ENCODE data around the gene CST3.

CST3 gene

DNA sequence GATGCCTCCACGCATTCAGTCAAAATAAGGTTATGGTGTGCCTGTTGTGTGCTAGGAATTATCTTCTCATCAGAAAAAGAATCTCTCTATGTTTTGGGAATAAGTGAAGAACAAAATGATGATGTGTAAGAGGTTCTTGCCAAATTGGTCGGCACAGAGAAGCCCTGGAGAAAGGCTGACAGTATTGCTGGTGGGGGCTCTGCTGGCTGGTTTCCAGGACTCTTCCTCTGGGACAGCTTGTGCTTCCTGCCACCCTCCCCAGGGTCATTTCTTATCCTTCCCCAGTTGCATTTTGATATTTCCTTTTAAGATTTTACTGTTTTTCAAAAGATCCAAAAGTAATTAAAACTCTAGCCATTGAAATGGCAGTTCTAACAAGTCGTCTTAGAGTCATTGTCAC, 28.9 kb upstream of the CST3 start:
- no peaks in the 10 kb centered on the region for H3K9me3 ChIP-seq (ENCODE audit: control insufficient read depth, insufficient read depth, low read depth, low read length)

More for the DNA sequence above, 28.9 kb upstream of the CST3 start:
- Histone ChIP-seq H3K27ac (ENCODE audit: extremely low read depth, low read depth, low read length) (no peak overlapping the region), H3K4me3 (ENCODE audit: low read depth, low read length) (no peak overlapping the region), H3K36me3 (ENCODE audit: control insufficient read depth in 2 of 2, insufficient read depth in 1 of 2, low read length in 2 of 2) (no peaks in the 10 kb centered on the region), H3K4me1 (ENCODE audit: control insufficient read depth, insufficient read depth, low read length) (no peaks in the 10 kb centered on the region)
- TF ChIP-seq, protein P1, sequence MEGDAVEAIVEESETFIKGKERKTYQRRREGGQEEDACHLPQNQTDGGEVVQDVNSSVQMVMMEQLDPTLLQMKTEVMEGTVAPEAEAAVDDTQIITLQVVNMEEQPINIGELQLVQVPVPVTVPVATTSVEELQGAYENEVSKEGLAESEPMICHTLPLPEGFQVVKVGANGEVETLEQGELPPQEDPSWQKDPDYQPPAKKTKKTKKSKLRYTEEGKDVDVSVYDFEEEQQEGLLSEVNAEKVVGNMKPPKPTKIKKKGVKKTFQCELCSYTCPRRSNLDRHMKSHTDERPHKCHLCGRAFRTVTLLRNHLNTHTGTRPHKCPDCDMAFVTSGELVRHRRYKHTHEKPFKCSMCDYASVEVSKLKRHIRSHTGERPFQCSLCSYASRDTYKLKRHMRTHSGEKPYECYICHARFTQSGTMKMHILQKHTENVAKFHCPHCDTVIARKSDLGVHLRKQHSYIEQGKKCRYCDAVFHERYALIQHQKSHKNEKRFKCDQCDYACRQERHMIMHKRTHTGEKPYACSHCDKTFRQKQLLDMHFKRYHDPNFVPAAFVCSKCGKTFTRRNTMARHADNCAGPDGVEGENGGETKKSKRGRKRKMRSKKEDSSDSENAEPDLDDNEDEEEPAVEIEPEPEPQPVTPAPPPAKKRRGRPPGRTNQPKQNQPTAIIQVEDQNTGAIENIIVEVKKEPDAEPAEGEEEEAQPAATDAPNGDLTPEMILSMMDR (tag by site-specific recombination; IDR thresholded peaks at IDR 0.05), result no peak
- TF ChIP-seq GLIS1 (tag by site-specific recombination; IDR thresholded peaks at IDR 0.05) (no peak), KLF7 (tag by site-specific recombination; IDR thresholded peaks at IDR 0.05; ENCODE audit: borderline replicate concordance) (no peak), ZNF423 (tag by site-specific recombination; IDR thresholded peaks at IDR 0.05) (no peak), ZNF555 (tag by site-specific recombination; conservative IDR thresholded peaks at IDR 0.05) (no peak), ZNF138 (tag by site-specific recombination; IDR thresholded peaks at IDR 0.05; ENCODE audit: borderline replicate concordance) (no peak), SP2 (tag by site-specific recombination; IDR thresholded peaks at IDR 0.05) (no peak), ZNF148 (tag by site-specific recombination; IDR thresholded peaks at IDR 0.05; ENCODE audit: borderline replicate concordance) (no peak), ZSCAN30 (tag by site-specific recombination; IDR thresholded peaks at IDR 0.05) (no peak), ZNF664 (tag by site-specific recombination; IDR thresholded peaks at IDR 0.05) (no peak), ZNF670 (tag by site-specific recombination; IDR thresholded peaks at IDR 0.05; ENCODE audit: low read depth) (no peak), ZBTB44 (tag by site-specific recombination; IDR thresholded peaks at IDR 0.05) (no peak), ZNF114 (tag by site-specific recombination; IDR thresholded peaks at IDR 0.05) (no peak), ZNF830 (tag by site-specific recombination; IDR thresholded peaks at IDR 0.05; ENCODE audit: low read depth) (no peak), ZBTB1 (tag by site-specific recombination; IDR thresholded peaks at IDR 0.05) (no peak)
- TF ChIP-seq, protein P2, sequence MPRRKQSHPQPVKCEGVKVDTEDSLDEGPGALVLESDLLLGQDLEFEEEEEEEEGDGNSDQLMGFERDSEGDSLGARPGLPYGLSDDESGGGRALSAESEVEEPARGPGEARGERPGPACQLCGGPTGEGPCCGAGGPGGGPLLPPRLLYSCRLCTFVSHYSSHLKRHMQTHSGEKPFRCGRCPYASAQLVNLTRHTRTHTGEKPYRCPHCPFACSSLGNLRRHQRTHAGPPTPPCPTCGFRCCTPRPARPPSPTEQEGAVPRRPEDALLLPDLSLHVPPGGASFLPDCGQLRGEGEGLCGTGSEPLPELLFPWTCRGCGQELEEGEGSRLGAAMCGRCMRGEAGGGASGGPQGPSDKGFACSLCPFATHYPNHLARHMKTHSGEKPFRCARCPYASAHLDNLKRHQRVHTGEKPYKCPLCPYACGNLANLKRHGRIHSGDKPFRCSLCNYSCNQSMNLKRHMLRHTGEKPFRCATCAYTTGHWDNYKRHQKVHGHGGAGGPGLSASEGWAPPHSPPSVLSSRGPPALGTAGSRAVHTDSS (tag by site-specific recombination; IDR thresholded peaks at IDR 0.05), result no peak
- TF ChIP-seq, protein P3, sequence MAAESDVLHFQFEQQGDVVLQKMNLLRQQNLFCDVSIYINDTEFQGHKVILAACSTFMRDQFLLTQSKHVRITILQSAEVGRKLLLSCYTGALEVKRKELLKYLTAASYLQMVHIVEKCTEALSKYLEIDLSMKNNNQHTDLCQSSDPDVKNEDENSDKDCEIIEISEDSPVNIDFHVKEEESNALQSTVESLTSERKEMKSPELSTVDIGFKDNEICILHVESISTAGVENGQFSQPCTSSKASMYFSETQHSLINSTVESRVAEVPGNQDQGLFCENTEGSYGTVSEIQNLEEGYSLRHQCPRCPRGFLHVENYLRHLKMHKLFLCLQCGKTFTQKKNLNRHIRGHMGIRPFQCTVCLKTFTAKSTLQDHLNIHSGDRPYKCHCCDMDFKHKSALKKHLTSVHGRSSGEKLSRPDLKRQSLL (tag by site-specific recombination; IDR thresholded peaks at IDR 0.05), result no peak
- TF ChIP-seq, protein P4, sequence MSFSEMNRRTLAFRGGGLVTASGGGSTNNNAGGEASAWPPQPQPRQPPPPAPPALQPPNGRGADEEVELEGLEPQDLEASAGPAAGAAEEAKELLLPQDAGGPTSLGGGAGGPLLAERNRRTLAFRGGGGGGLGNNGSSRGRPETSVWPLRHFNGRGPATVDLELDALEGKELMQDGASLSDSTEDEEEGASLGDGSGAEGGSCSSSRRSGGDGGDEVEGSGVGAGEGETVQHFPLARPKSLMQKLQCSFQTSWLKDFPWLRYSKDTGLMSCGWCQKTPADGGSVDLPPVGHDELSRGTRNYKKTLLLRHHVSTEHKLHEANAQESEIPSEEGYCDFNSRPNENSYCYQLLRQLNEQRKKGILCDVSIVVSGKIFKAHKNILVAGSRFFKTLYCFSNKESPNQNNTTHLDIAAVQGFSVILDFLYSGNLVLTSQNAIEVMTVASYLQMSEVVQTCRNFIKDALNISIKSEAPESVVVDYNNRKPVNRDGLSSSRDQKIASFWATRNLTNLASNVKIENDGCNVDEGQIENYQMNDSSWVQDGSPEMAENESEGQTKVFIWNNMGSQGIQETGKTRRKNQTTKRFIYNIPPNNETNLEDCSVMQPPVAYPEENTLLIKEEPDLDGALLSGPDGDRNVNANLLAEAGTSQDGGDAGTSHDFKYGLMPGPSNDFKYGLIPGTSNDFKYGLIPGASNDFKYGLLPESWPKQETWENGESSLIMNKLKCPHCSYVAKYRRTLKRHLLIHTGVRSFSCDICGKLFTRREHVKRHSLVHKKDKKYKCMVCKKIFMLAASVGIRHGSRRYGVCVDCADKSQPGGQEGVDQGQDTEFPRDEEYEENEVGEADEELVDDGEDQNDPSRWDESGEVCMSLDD (tag by site-specific recombination; IDR thresholded peaks at IDR 0.05), result no peak
- POLR2A ChIA-PET, result no interaction called here
- CTCF ChIA-PET, result interaction anchor here (0.6 to 1.4 kb wide), 3 partner anchors 10 to 60 kb away, joined by 3 to 4 read pairs (median 3); no protein-coding TSS in a partner anchor
